ENCODE measurements around the gene TCTN2. TPM values are rescaled to one million over a fixed set of nuclear protein-coding genes. Genes with fewer than 3 reads are reported as not detected.

The TCTN2 gene
- 1 to 10 TPM; 5.4 to 10.0 (median 8.0) TPM for total RNA-seq

GRCh38 chr12:123670882-123671728, at the start of gene TCTN2:
Gene TCTN2, plus strand, starts transcription at chr12:123671113. Its CDS starts 128 bp downstream, at chr12:123671241.
- Histone ChIP-seq H3K9me3 (no peaks in the 10 kb centered on the region), H3K36me3 (peaks cover 10 to 31% (median 25%) of the 10 kb centered on the region in 4 donors), H3K27ac (replicated peaks in 1 of 4) (peak within 1 kb of the TSS; percentile 49 to 70 (median 58)), H3K4me1 (peaks cover 11 to 23% (median 20%) of the 10 kb centered on the region in 4 donors), H3K4me3 (peak within 1 kb of the TSS; percentile 77 to 97 (median 90)), H3K27me3 (no peaks in the 10 kb centered on the region)
- TF ChIP-seq POLR2AphosphoS5 (IDR thresholded peaks at IDR 0.05) = peak; percentile 37 to 71
- TF ChIP-seq, protein P1, sequence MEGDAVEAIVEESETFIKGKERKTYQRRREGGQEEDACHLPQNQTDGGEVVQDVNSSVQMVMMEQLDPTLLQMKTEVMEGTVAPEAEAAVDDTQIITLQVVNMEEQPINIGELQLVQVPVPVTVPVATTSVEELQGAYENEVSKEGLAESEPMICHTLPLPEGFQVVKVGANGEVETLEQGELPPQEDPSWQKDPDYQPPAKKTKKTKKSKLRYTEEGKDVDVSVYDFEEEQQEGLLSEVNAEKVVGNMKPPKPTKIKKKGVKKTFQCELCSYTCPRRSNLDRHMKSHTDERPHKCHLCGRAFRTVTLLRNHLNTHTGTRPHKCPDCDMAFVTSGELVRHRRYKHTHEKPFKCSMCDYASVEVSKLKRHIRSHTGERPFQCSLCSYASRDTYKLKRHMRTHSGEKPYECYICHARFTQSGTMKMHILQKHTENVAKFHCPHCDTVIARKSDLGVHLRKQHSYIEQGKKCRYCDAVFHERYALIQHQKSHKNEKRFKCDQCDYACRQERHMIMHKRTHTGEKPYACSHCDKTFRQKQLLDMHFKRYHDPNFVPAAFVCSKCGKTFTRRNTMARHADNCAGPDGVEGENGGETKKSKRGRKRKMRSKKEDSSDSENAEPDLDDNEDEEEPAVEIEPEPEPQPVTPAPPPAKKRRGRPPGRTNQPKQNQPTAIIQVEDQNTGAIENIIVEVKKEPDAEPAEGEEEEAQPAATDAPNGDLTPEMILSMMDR (IDR thresholded peaks at IDR 0.05) = no peak
- peak; percentile 100 for DNase-seq (ENCODE audit: extremely low spot score)
- 1% methylated on average over 39 of the region's 53 CpGs for WGBS
- intact Hi-C loops (cut with DNase I) = no loop called here

- H3K27ac ChIP-seq (replicated peaks in 1 of 4) = no peak overlapping the region
- H3K36me3 ChIP-seq = peaks cover 85 to 99% (median 91%) of the 10 kb centered on the region in 4 donors
- no peaks in the 10 kb centered on the region for H3K9me3 ChIP-seq
- no peaks in the 10 kb centered on the region for H3K27me3 ChIP-seq
- WGBS = 83% methylated on average over 13 of the region's 15 CpGs
- DNase-seq (ENCODE audit: extremely low spot score) = no peak
- H3K4me1 ChIP-seq = peaks cover 0 to 5% (median 2%) of the 10 kb centered on the region in 4 donors
- H3K4me3 ChIP-seq = no peak overlapping the region
- TF ChIP-seq POLR2AphosphoS5 (IDR thresholded peaks at IDR 0.05) = no peak
- TF ChIP-seq POLR2A (IDR thresholded peaks at IDR 0.05; ENCODE audit: low read depth) = no peak
- TF ChIP-seq, protein P1 (IDR thresholded peaks at IDR 0.05) = no peak
- no peak for TF ChIP-seq EP300 (IDR thresholded peaks at IDR 0.05)
- intact Hi-C loops (cut with DNase I) = no loop called here
Observed at GRCh38 chr12:123621619-123622530, 49.0 kb upstream of the TCTN2 start.

- H3K4me3 ChIP-seq = peak within 1 kb of the TSS; percentile 81 to 99 (median 95)
- peaks cover 12 to 34% (median 23%) of the 10 kb centered on the region in 4 donors for H3K4me1 ChIP-seq
- DNase-seq (ENCODE audit: extremely low spot score) = peak; percentile 99
- H3K9me3 ChIP-seq = no peaks in the 10 kb centered on the region
- peak within 1 kb of the TSS; percentile 81 to 90 (median 86) for H3K27ac ChIP-seq (replicated peaks in 1 of 4)
- peaks cover 31 to 39% (median 35%) of the 10 kb centered on the region in 4 donors for H3K36me3 ChIP-seq
- peak; percentile 95 to 99 for TF ChIP-seq POLR2AphosphoS5 (IDR thresholded peaks at IDR 0.05)
- TF ChIP-seq EP300 (IDR thresholded peaks at IDR 0.05) = no peak
- TF ChIP-seq, protein P1 (IDR thresholded peaks at IDR 0.05) = peak in 1 of 3 experiments; percentile 24
- WGBS = 2% methylated on average over 17 of the region's 52 CpGs
- no peaks in the 10 kb centered on the region for H3K27me3 ChIP-seq
- intact Hi-C loops (cut with DNase I) = no loop called here
Observed at GRCh38 chr12:123633379-123634141, 37.4 kb upstream of the TCTN2 start, which contains the start of the genes EIF2B1 and GTF2H3. Gene EIF2B1, minus strand, starts transcription at chr12:123633686. Its CDS starts 129 bp downstream, at chr12:123633557. Gene GTF2H3, plus strand, starts transcription at chr12:123633829. Its CDS starts 31 bp downstream, at chr12:123633860.

DNA sequence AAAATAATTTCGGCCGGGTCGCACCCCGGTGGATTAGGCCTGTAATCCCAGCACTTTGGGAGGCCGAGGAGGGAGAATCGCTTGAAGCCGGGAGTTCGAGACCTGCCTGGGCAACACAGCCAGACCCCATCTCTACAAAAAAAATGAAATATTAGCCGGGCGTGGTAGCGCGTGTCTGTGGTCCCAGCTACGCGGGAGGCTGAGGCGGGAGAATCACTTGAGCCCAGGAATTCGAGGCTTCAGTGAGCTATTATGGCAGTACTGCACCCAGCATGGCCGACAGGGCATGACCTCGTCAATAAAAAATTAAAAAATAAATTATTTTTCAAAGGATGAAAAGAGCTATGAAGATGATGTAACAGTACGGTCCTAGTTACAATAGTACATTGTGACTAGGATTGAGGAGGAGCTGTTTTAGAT, 36.8 kb upstream of the TCTN2 start:
- Histone ChIP-seq H3K27ac (replicated peaks in 1 of 4) (peak overlapping the region; percentile 81 to 90 (median 86)), H3K9me3 (no peaks in the 10 kb centered on the region), H3K4me1 (peaks cover 12 to 34% (median 23%) of the 10 kb centered on the region in 4 donors), H3K27me3 (no peaks in the 10 kb centered on the region), H3K4me3 (peak overlapping the region; percentile 81 to 99 (median 95)), H3K36me3 (peaks cover 25 to 35% (median 29%) of the 10 kb centered on the region in 4 donors)
- intact Hi-C loops (cut with DNase I) = no loop called here
- 22% methylated on average over 19 of the region's 19 CpGs for WGBS
- TF ChIP-seq POLR2A (IDR thresholded peaks at IDR 0.05; ENCODE audit: low read depth) = no peak
- TF ChIP-seq POLR2AphosphoS5 (IDR thresholded peaks at IDR 0.05) = no peak
- no peak for TF ChIP-seq EP300 (IDR thresholded peaks at IDR 0.05)
- TF ChIP-seq, protein P1 (IDR thresholded peaks at IDR 0.05) = no peak
- DNase-seq (ENCODE audit: extremely low spot score) = no peak
